ENCODE results near the gene HSD3B1. TPM values are rescaled to one million over a fixed set of nuclear protein-coding genes. Genes with fewer than 3 reads are reported as not detected.

Gene HSD3B1
- not detected in 2 replicates for total RNA-seq

DNA sequence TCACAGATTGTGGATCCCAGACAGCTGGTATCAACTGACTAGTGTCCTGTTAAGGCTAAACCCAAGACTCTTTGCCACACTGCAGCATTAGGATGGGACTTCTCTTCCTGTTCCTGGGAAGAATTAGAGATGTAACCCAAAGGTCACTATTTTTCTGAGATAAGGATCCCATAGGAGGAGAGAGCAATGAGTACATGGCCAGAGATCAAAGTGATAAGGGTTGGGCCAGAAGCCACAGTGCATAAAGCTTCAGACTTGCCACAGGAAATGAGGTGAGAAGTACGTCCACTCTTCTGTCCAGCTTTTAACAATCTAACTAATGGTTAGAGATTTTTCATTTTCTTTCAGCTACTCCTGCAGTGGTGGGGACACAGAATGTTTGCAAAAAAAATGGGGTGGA lies at the start of gene HSD3B1:
HSD3B1 (plus strand) TSS at position 270 of the 400 bp plus-strand sequence. CDS start 267 bp downstream, outside the sequence.

Other genes with a start within 250 kb of the HSD3B1 start
- gene HAO2, start 138.4 kb upstream of the HSD3B1 start, total RNA-seq = not detected in 2 replicates
- not detected in 2 replicates for gene HSD3B2, start 92.1 kb upstream of the HSD3B1 start, total RNA-seq
- 3.7 and 4.9 TPM in 2 replicates for gene ZNF697, start 141.1 kb downstream of the HSD3B1 start, total RNA-seq
- 368 and 382 TPM in 2 replicates for gene PHGDH, start 204.7 kb downstream of the HSD3B1 start, total RNA-seq